SU-DHL-6 (cell line): ENCODE measurements around the gene RAB37.

ENCODE experiments used
- H2AFZ ChIP-seq: fragments of 200-600 bp; sonication (generic); 2 replicates; pipeline ENCODE4 v1.6.1; 2014; ENCODE audit warnings: low read depth, mild to moderate bottlenecking, moderate library complexity, mixed read lengths, antibody characterized with exemption, low read length; ENCODE audit not compliant: severe bottlenecking
- H3F3A ChIP-seq: fragments of 200-600 bp; shearing (Covaris generic); 2 replicates; pipeline ENCODE4 v1.6.0; 2016; ENCODE audit warnings: antibody characterized with exemption, mild to moderate bottlenecking; ENCODE audit not compliant: insufficient read depth
- H3K27ac ChIP-seq: fragments of 200-600 bp; sonication (generic); 2 replicates; pipeline ENCODE4 v1.5.1; 2016; ENCODE audit warnings: low read depth, mild to moderate bottlenecking, low read length, moderate library complexity, mixed read lengths
- H3K27me3 ChIP-seq: fragments of 200-600 bp; sonication (generic), shearing (Covaris generic); 2 replicates; pipeline ENCODE4 v1.6.0; 2014; ENCODE audit warnings: mild to moderate bottlenecking, low read length
- H3K36me3 ChIP-seq: fragments of 200-600 bp; sonication (generic); 2 replicates; pipeline ENCODE4 v1.6.1; 2014; ENCODE audit warnings: mild to moderate bottlenecking, low read length, mixed read lengths
- H3K4me2 ChIP-seq: fragments of 300-600, 200-600 bp; shearing (Covaris generic), sonication (generic); 2 replicates; pipeline ENCODE4 v1.6.0; 2014; ENCODE audit warnings: low read length, low read depth, mild to moderate bottlenecking; ENCODE audit not compliant: poor library complexity, severe bottlenecking
- H3K4me3 ChIP-seq: fragments of 200-600 bp; sonication (generic); 2 replicates; pipeline ENCODE4 v1.5.1; 2014; ENCODE audit warnings: antibody characterized with exemption, low read length, mild to moderate bottlenecking, mixed read lengths; ENCODE audit not compliant: insufficient read depth, poor library complexity, severe bottlenecking
- H3K79me2 ChIP-seq: fragments of 200-600 bp; sonication (generic); 2 replicates; pipeline ENCODE4 v1.6.1; 2014; ENCODE audit warnings: mild to moderate bottlenecking, low read length, moderate library complexity; ENCODE audit not compliant: insufficient read depth
- H3K9ac ChIP-seq: fragments of 200-600 bp; sonication (generic); 2 replicates; pipeline ENCODE4 v1.7.0; 2014; ENCODE audit warnings: mild to moderate bottlenecking, low read length
- H3K9me2 ChIP-seq: fragments of 200-600 bp; sonication (generic); replicated peaks from 2 replicates; pipeline ENCODE4 v1.6.1; 2014; ENCODE audit warnings: low read length; ENCODE audit not compliant: insufficient read depth
- H3K9me3 ChIP-seq: fragments of 200-600 bp; sonication (generic); 2 replicates; pipeline ENCODE4 v1.6.1; 2014; ENCODE audit warnings: low read length, mixed read lengths; ENCODE audit not compliant: insufficient read depth
- H4K20me1 ChIP-seq: fragments of 200-600 bp; sonication (generic); 2 replicates; pipeline ENCODE4 v1.6.1; 2014; ENCODE audit warnings: low read depth, mild to moderate bottlenecking, antibody characterized with exemption, low read length, moderate library complexity, mixed read lengths
- CTCF ChIP-seq: fragments of 200-600 bp; sonication (generic); IDR thresholded peaks from one replicate; pipeline ENCODE4 v1.5.1; 2017; ENCODE audit warnings: antibody characterized with exemption, mild to moderate bottlenecking, low read length, moderate library complexity; ENCODE audit not compliant: insufficient read depth, poor library complexity, severe bottlenecking
- EZH2phosphoT487 ChIP-seq: fragments of 200-600 bp; sonication (generic), shearing (Covaris generic); conservative IDR thresholded peaks from 2 replicates; pipeline ENCODE4 v1.6.1; 2018; ENCODE audit warnings: mild to moderate bottlenecking, antibody characterized with exemption, low read length, moderate library complexity, mixed read lengths

The RAB37 gene

GRCh38 chr17:74758848-74759168, 21.8 kb downstream of the RAB37 start:
- Histone ChIP-seq H3K9me2 (no peaks in the 10 kb centered on the region), H3K27ac (no peak overlapping the region), H3K4me3 (no peak overlapping the region), H3K9ac (no peak overlapping the region), H3K36me3 (no peaks in the 10 kb centered on the region), H3K79me2 (peaks cover 40% of the 10 kb centered on the region), H3K27me3 (no peaks in the 10 kb centered on the region), H3F3A (no peaks in the 10 kb centered on the region), H4K20me1 (no peaks in the 10 kb centered on the region), H3K4me2 (no peak overlapping the region), H3K9me3 (no peaks in the 10 kb centered on the region), H2AFZ (no peak overlapping the region)
- TF ChIP-seq CTCF (no peak), EZH2phosphoT487 (no peak)

- Histone ChIP-seq H3K27me3 (no peaks in the 10 kb centered on the region), H3K4me2 (no peak overlapping the region), H3K79me2 (peaks cover 40% of the 10 kb centered on the region), H3K27ac (no peak overlapping the region), H3K9ac (no peak overlapping the region), H2AFZ (no peak overlapping the region), H3K36me3 (no peaks in the 10 kb centered on the region), H4K20me1 (no peaks in the 10 kb centered on the region), H3F3A (no peaks in the 10 kb centered on the region), H3K9me3 (no peaks in the 10 kb centered on the region), H3K9me2 (no peaks in the 10 kb centered on the region), H3K4me3 (no peak overlapping the region)
- TF ChIP-seq EZH2phosphoT487 = no peak
- TF ChIP-seq CTCF = no peak
Observed at GRCh38 chr17:74759243-74759801, 22.3 kb downstream of the RAB37 start.

GRCh38 chr17:74759941-74760340, 22.9 kb downstream of the RAB37 start:
- Histone ChIP-seq H3K36me3 (no peaks in the 10 kb centered on the region), H2AFZ (no peak overlapping the region), H3K9me3 (no peaks in the 10 kb centered on the region), H3K9me2 (no peaks in the 10 kb centered on the region), H3K4me2 (no peak overlapping the region), H3K9ac (no peak overlapping the region), H3K27ac (no peak overlapping the region), H3K27me3 (no peaks in the 10 kb centered on the region), H3K79me2 (peaks cover 40% of the 10 kb centered on the region), H3F3A (no peaks in the 10 kb centered on the region), H4K20me1 (no peaks in the 10 kb centered on the region), H3K4me3 (no peak overlapping the region)
- no peak for TF ChIP-seq CTCF
- no peak for TF ChIP-seq EZH2phosphoT487
